CD4-positive, alpha-beta T cell treated with Interleukin-17A for 4 hours (primary cell): ENCODE measurements around the gene LCN10.
A peak's percentile ranks its signal among the peaks of the same experiment; 100 is the strongest.

ENCODE experiments used
- DNase-seq: peaks from one replicate; pipeline ENCODE4 v3.0.0-alpha.2; 2020; ENCODE audit warnings: mixed read lengths

LCN10 gene

GRCh38 chr9:136754059-136754572 is 11.4 kb upstream of the LCN10 start:
- DNase-seq: no peak

DNA sequence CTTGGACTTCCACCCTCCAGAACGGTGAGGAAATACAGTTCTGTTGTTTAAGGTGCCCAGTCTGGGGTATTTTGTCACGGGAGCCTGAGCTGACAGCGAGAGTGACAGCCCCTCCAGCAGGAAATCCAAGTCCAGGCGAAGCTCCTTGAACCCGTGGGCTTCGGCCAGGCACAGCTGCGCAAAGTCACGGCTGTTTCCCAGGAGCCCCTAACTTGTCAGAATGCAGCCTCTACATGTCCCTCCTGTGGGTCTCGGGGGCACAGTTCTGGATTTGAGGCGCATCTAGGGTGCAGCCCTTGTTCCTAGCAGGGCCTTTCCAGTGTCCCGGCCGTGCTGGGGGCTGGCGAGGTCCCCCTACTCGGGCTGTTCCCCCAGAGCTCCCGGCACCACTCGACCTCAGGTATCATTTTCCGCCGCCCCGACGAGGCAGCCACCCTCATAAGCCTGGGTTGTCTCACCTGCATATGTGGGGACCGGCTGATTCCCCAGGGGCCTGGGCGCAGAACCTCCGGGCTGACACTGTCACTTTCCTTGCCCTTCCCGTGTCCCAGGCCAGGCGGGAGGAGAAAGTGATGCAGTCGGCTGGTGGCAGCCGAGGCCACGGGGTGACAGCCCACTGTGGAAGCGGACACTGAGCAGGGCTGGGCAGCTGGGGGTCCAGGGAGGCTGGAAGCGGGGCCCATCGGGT is 10.8 kb upstream of the LCN10 start:
- no peak for DNase-seq

GRCh38 chr9:136751814-136752213 is 9.1 kb upstream of the LCN10 start:
- DNase-seq: no peak

DNA sequence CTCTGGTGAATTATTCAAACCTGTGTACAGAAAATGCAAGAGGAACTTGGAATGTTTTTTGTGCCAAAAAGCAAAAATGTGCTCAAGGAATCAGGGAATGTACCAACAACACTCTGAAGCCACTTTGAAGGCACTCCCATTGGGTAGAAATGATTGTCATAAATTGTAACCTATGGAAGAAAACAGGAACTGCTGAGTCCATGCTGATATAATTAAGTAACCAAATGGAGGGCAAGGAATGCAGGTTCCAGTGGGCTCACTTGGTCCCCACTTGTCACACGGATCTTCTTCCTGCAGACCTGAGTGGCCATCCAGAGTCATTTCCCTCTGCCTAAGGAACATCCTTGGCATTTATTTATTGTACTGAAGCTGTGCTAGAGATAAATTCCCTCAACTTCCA is 8.5 kb upstream of the LCN10 start:
- no peak for DNase-seq

DNA sequence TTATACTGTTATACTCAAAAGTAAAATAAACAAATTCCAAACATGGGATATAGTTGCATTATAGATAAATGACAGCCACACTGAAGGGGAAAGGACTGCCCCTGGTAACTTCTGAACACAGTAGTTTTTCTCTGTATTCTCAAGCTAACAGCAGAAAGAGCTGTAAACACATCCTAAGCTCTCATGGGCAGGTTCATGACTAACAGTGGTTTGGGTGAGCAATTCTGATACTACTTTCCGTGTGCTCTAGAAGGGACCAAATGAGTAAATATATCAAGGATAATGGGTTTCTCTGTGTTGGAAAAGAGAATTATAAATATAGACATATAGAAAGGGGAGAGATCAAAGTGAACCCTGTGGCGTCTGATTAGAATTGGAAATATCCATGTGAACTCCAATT is 7.8 kb upstream of the LCN10 start:
- no peak for DNase-seq

- DNase-seq: no peak
These were observed 6.2 kb upstream of the LCN10 start for GRCh38 chr9:136748666-136749611.

DNA sequence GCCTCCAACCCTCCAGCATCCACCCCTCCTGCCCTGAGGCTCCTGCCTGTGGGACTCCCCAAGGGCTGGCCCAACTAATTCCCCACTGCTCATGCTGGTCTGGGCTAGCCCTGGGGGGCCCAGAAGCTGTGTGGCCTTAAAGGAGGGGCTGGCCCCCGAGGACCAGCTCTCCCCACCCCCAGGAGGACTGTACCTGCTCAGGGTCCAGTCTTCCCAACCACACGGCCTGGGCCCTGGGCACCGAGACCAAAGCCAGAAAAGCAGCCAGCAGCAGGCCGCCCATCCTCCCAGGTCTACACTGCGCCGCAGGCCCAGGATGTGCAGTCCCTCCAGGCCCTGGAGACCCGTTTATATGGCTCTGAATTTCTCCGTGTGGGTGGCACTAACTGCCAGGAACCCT is 5.5 kb upstream of the LCN10 start, which contains the start of gene LCN6:
Gene LCN6 (minus strand): TSS at position 325 of the 400 bp plus-strand sequence. CDS start 42 bp downstream, at position 283.
- no peak for DNase-seq

DNA sequence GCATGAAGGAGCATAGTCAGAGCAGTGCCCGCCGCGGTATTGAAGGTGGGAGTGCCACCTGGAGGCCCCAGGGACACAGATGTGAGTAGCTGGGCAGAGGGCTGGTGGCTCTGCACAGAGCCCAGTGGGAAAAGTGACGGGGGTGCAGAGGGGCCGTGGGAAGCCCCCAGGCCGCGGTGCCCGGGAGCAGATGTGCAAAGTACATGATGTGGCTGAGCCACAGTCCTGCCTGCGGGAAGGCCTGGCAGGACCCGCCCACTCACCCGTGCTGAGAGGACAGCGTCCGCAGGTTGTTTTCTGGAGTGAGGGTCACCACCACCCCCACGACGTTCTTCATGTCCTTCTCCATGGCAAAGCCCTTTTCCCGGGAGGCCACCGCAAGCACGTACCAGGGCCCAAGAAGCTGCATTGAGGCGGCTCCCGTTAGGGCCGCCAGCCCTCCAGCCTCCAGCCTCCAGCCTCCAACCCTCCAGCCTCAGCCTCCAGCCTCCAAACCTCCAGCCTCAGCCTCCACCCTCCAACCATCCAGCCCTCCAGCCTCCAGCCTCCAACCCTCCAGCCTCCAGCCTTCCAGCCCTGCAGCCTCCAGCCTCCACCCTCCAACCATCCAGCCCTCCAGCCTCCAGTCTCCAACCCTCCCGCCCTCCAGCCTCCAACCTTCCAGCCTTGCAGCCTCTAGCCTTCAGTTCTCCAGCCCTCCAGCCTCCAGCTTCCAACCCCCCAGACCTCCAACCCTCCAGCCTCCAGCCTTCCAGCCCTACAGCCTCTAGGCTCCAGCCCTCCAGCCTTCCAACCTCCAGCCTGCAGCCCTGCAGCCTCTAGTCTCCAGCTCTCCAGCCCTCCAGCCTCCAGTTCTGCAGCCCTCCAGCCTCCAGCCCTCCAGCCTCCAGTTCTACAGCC is 4.7 kb upstream of the LCN10 start:
- no peak for DNase-seq

- DNase-seq: no peak
These were observed 3.9 kb upstream of the LCN10 start for GRCh38 chr9:136746621-136747020.

GRCh38 chr9:136746155-136746490 is 3.4 kb upstream of the LCN10 start:
- DNase-seq: no peak

GRCh38 chr9:136745389-136746154 is 2.8 kb upstream of the LCN10 start:
- no peak for DNase-seq

GRCh38 chr9:136744773-136745172 is 2.0 kb upstream of the LCN10 start:
- DNase-seq: no peak

DNA sequence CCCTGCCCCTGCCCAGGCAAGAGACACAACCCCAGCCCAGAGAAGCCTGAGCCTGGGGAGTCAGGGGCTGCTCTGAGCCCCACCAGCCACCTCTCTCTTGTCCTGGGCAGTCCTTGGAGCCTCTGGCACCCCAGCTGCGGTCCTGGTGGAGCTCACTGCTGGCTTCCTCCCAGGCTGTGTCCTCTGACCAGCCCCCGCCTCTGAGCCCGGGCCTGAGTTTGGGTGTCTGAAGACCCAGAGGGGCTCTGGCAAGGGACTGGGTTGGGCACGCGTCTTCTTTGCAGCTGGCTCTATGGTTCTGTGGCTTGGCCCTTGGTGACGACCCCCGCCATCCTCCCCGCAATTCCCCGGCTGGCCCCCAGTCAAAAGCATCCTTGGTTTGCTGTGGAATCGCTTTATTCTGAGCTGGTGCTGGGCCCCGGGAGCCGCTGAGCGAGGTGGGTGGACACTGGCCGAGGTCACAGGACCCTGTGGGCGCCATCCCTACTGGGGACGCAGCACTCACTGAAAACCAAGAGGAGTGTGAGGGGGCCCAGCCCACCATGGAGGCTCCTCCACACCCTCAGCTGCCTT is 985 bp upstream of the LCN10 start:
- no peak for DNase-seq

DNA sequence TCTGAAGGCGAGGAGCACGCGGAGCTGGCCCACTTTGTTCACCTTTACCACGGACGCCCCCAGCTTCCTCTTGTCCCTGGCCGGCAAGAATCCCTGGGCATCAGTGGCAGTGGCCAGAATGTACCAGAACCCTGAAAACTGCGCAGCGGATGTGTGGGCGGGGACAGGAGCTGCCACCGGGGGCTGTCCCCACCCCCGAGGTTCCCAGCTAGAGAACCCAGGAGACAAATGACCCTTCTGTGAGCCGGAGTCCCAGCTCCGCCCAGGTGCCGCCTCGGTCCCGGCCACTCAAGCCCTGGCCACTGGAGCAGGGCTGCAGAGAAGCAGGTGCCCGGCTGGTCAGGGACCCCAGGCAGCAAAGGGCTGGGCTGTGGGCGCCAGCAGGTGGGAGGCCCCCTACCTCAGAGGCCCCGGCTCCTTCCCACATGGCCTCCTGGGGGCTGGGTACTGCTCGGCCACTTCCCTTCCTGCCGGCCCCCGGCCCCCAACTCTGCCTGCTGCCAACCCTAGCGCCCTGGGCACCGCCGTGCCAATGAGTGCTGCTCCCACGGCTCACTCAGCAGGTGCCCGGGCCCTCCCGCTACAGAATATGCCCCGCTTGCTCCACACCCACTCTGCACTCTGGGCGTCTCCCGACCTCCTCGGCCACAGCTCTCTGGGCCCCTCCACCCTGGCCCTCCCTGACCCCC is 713 bp downstream of the LCN10 start:
- DNase-seq: peak; percentile 46

DNA sequence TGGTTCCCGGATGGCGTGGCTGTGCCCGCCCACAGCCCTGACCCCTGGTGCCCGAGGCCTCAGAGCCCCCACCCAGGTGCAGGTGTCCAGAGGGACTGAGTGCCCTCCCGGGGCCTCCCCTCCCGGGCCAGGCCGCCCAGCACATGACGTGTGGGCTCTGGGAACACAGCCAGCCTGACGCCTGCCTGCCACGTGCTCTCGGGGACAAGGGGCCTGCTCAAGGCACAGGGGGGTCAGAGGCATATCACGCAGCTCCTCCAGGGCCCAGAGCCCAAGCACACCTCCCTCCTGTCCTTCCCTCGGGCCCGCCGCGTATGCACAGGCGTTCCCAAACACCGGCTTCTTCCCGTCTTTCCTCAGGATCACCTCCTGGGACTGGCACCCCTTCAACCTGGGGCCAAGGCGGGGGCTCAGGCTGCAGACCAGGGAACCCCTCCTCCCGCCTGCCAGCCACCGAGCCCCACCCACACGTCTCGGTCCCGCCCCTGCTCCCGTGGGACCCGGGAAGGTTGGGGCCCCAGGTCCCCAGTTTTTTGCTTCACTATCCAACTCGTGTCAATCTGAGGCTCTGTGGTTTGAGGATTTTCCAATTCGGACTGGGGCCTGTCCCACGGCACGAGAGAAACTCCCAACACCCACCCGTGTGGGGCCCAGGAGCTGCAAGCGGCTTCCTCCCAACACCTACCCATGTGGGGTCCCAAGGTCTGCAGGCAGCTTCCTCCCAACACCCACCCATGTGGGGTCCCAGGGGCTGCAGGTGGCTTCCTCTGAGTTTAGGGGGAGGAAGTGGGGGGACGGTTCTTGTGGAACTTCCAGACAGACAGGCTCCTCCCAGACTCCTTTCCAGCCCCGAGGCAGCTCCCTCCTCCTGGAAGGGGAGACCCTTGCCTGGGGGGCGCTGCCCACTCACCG is 1.5 kb downstream of the LCN10 start:
- no peak for DNase-seq

GRCh38 chr9:136740491-136740890 is 2.2 kb downstream of the LCN10 start:
- DNase-seq: no peak

- no peak for DNase-seq
These were observed 2.7 kb downstream of the LCN10 start for GRCh38 chr9:136740069-136740468.

- DNase-seq: no peak
These were observed 3.2 kb downstream of the LCN10 start for GRCh38 chr9:136739509-136739908.

- no peak for DNase-seq
These were observed 3.8 kb downstream of the LCN10 start for GRCh38 chr9:136738960-136739359.
